ENCODE results near the gene NAPEPLD.

GRCh38 chr7:103127006-103127405, 21.9 kb downstream of the NAPEPLD start:
- TF ChIP-seq CTCF (IDR thresholded peaks at IDR 0.05; ENCODE audit: low read length) (no peak), EZH2 (optimal IDR thresholded peaks at IDR 0.05; ENCODE audit: low read depth, low read length) (no peak)
